DND-41 (cell line): ENCODE results near the gene ANAPC5.

ENCODE experiments used
- EZH2 ChIP-seq: IDR thresholded peaks from 3 replicates; pipeline ENCODE4 v1.6.1; 2012; ENCODE audit warnings: borderline replicate concordance, low read depth, mild to moderate bottlenecking, moderate library complexity, low read length, inconsistent platforms; ENCODE audit not compliant: severe bottlenecking
- TF ChIP-seq, protein P1 (sequence below): IDR thresholded peaks from 2 replicates; pipeline ENCODE4 v1.5.1; 2012; ENCODE audit warnings: borderline replicate concordance, low read length, moderate library complexity, mild to moderate bottlenecking; ENCODE audit not compliant: poor library complexity, severe bottlenecking; ENCODE audit errors: extremely low read depth

DNA sequence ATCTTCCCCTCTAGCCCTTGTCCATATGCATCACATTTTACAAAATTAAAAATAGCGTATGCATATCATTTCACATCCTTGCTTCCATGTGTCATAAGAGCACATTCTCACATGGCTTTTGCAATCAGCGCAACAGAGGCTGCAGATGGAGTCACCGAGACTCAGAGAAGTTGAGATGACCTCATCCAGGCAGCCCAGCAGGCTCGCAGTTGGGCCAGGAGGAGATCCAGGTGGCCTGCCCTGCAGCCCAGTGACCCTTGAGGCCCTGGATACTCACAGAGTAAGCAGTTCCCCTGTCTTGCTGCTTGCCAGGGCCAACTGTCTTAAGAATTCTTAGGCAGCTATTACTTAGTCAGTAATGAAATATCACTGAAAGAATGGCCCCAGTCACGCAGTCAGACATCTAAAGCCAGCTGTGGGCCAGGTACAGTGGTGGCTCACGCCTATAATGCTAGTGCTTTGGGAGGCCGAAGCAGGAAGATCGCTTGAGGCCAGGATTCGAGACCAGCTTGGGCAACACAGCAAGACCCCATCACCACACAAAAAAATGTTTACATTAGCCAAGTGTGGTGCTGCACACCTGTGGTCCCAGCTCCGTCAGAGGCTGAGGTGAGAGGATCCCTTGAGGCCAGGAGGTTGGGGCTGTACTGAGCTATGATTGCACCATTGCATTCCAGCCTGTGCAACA is 64.8 kb downstream of the ANAPC5 start:
- TF ChIP-seq, protein P1, sequence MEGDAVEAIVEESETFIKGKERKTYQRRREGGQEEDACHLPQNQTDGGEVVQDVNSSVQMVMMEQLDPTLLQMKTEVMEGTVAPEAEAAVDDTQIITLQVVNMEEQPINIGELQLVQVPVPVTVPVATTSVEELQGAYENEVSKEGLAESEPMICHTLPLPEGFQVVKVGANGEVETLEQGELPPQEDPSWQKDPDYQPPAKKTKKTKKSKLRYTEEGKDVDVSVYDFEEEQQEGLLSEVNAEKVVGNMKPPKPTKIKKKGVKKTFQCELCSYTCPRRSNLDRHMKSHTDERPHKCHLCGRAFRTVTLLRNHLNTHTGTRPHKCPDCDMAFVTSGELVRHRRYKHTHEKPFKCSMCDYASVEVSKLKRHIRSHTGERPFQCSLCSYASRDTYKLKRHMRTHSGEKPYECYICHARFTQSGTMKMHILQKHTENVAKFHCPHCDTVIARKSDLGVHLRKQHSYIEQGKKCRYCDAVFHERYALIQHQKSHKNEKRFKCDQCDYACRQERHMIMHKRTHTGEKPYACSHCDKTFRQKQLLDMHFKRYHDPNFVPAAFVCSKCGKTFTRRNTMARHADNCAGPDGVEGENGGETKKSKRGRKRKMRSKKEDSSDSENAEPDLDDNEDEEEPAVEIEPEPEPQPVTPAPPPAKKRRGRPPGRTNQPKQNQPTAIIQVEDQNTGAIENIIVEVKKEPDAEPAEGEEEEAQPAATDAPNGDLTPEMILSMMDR = no peak
- no peak for TF ChIP-seq EZH2
